GM23248 (cell line): Measurements from ENCODE around the gene FDXACB1.

Experiments
- EZH2 ChIP-seq: fragments of 200-600 bp; sonication (generic); IDR thresholded peaks from 2 replicates; pipeline ENCODE4 v1.6.1; 2018; ENCODE audit warnings: antibody characterized with exemption, mild to moderate bottlenecking; ENCODE audit not compliant: insufficient read depth, poor library complexity, severe bottlenecking
- EZH2phosphoT487 ChIP-seq: fragments of 200-600 bp; sonication (generic); IDR thresholded peaks from 2 replicates; pipeline ENCODE4 v1.6.1; 2018; ENCODE audit warnings: antibody characterized with exemption, moderate library complexity, mild to moderate bottlenecking, low read depth; ENCODE audit not compliant: insufficient read depth

DNA sequence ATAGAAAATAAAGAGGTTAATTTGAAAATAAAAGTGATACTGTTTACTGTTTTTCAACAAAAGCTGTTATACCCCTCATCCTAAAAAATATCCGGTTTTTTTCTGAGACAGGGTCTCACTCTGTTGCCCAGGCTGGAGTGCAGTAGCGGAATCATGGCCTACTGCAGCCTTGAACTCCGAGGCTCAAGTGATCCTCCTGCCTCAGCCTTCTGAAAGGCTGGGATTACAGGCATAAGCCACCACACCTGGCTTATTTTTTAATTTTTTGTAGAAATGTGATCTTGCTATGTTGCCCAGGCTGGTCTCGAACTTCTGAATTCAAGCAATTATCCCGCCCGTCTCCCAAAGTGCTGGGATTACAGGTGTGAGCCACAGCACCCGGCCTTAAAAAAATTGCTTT lies 43.3 kb downstream of the FDXACB1 start:
- no peak for TF ChIP-seq EZH2
- no peak for TF ChIP-seq EZH2phosphoT487
